ENCODE measurements around the gene DBX2.

GRCh38 chr12:44968965-44969364, 81.9 kb downstream of the DBX2 start:
- TF ChIP-seq CTCF (IDR thresholded peaks at IDR 0.05) (no peak), EZH2 (IDR thresholded peaks at IDR 0.05; ENCODE audit: borderline replicate concordance, insufficient read depth, low read depth, low read length, poor library complexity, severe bottlenecking) (no peak)

Data from B cell (primary cell).